ENCODE results near the gene ST6GAL1.
"Not testable (repeated sequence)": the region's sequence is repeated elsewhere in the genome, so short reads cannot be mapped to it uniquely, and the experiment has no call there.

Gene ST6GAL1

GRCh38 chr3:186930143-186930640 is at the start of gene ST6GAL1:
ST6GAL1 (plus strand) TSS chr3:186930526; CDS start chr3:187042704, 112,178 bp downstream.
- DNase-seq: peak; percentile 64 to 73

GRCh38 chr3:186882150-186882524 is 48.2 kb upstream of the ST6GAL1 start:
- DNase-seq: no peak

- no peak for DNase-seq
Observed at GRCh38 chr3:186882881-186883685, 47.2 kb upstream of the ST6GAL1 start.

GRCh38 chr3:186883686-186884058 is 46.7 kb upstream of the ST6GAL1 start:
- DNase-seq: peak in 1 of 2 donors; percentile 25

GRCh38 chr3:186884868-186885267 is 45.5 kb upstream of the ST6GAL1 start:
- not testable (repeated sequence) for DNase-seq

GRCh38 chr3:186886202-186886981 is 43.9 kb upstream of the ST6GAL1 start:
- DNase-seq: no peak

GRCh38 chr3:186887507-186887938 is 42.8 kb upstream of the ST6GAL1 start:
- not testable (repeated sequence) for DNase-seq

- no peak for DNase-seq
Observed at GRCh38 chr3:186888569-186888968, 41.8 kb upstream of the ST6GAL1 start.

GRCh38 chr3:186889698-186890097 is 40.6 kb upstream of the ST6GAL1 start:
- not testable (repeated sequence) for DNase-seq

GRCh38 chr3:186890911-186891310 is 39.4 kb upstream of the ST6GAL1 start:
- DNase-seq: no peak

- not testable (repeated sequence) for DNase-seq
Observed at GRCh38 chr3:186893071-186893470, 37.3 kb upstream of the ST6GAL1 start.

GRCh38 chr3:186895406-186895805 is 34.9 kb upstream of the ST6GAL1 start:
- no peak for DNase-seq

- no peak for DNase-seq
Observed at GRCh38 chr3:186896006-186896405, 34.3 kb upstream of the ST6GAL1 start.

- DNase-seq: no peak
Observed at GRCh38 chr3:186896875-186897274, 33.5 kb upstream of the ST6GAL1 start.

- no peak for DNase-seq
Observed at GRCh38 chr3:186901135-186901734, 29.1 kb upstream of the ST6GAL1 start.

GRCh38 chr3:186902154-186902553 is 28.2 kb upstream of the ST6GAL1 start:
- DNase-seq: no peak

- DNase-seq: no peak
Observed at GRCh38 chr3:186902713-186903112, 27.6 kb upstream of the ST6GAL1 start.

GRCh38 chr3:186903676-186904075 is 26.6 kb upstream of the ST6GAL1 start:
- not testable (repeated sequence) for DNase-seq

- not testable (repeated sequence) for DNase-seq
Observed at GRCh38 chr3:186907075-186907474, 23.3 kb upstream of the ST6GAL1 start.

GRCh38 chr3:186909078-186909853 is 21.1 kb upstream of the ST6GAL1 start:
- peak; percentile 81 to 84 for DNase-seq

GRCh38 chr3:186915806-186916796 is 14.2 kb upstream of the ST6GAL1 start:
- DNase-seq: peak; percentile 4 to 29
